Measurements from ENCODE around the gene ZMIZ1.

The ZMIZ1 gene

GRCh38 chr10:79097021-79097872 is 28.5 kb downstream of the ZMIZ1 start:
- H3K27ac ChIP-seq = peak overlapping the region; percentile 84
- no peak for TF ChIP-seq CTCF (conservative IDR thresholded peaks at IDR 0.05)
- TF ChIP-seq ZFX (IDR thresholded peaks at IDR 0.05) = no peak

GRCh38 chr10:79098061-79098460 is 29.3 kb downstream of the ZMIZ1 start:
- TF ChIP-seq ZFX (IDR thresholded peaks at IDR 0.05) (no peak), CTCF (conservative IDR thresholded peaks at IDR 0.05) (no peak)
- peak overlapping the region; percentile 84 for H3K27ac ChIP-seq

- TF ChIP-seq CTCF (conservative IDR thresholded peaks at IDR 0.05) (no peak), ZFX (IDR thresholded peaks at IDR 0.05) (no peak)
- H3K27ac ChIP-seq = peak overlapping the region; percentile 84; the same call in 1 of the 2 replicates
Measured at GRCh38 chr10:79098596-79099015, 29.8 kb downstream of the ZMIZ1 start.

- no peak for TF ChIP-seq CTCF (conservative IDR thresholded peaks at IDR 0.05)
- TF ChIP-seq ZFX (IDR thresholded peaks at IDR 0.05) = no peak
- H3K27ac ChIP-seq = no peak overlapping the region
Measured at GRCh38 chr10:79099898-79100448, 31.2 kb downstream of the ZMIZ1 start.

- TF ChIP-seq CTCF (conservative IDR thresholded peaks at IDR 0.05) (no peak), ZFX (IDR thresholded peaks at IDR 0.05) (no peak)
- no peak overlapping the region for H3K27ac ChIP-seq
Measured at GRCh38 chr10:79100771-79101170, 32.0 kb downstream of the ZMIZ1 start.

- no peak for TF ChIP-seq ZFX (IDR thresholded peaks at IDR 0.05)
- TF ChIP-seq CTCF (conservative IDR thresholded peaks at IDR 0.05) = no peak
- no peak overlapping the region for H3K27ac ChIP-seq
Measured at GRCh38 chr10:79101560-79102497, 33.1 kb downstream of the ZMIZ1 start.
